Right lobe of liver (tissue), 4 donors: ENCODE measurements around the gene MT1G.

Source experiments
- POLR2A ChIP-seq: fragments of 450-650 bp; IDR thresholded peaks from one replicate; pipeline ENCODE4 v1.6.1; 2017; ENCODE audit warnings: antibody characterized with exemption, mild to moderate bottlenecking
- TF ChIP-seq, protein P1 (sequence below), 4 donors: fragments of 200-600 bp in 3 of 4; fragments of 450-650 bp in 1 of 4; IDR thresholded peaks; one replicate each; pipeline versions ENCODE4 v1.5.1 to v1.8.0; 2016 to 2022; ENCODE audit warnings: antibody characterized with exemption in 4 of 4, mild to moderate bottlenecking in 2 of 4
- donor health status: DM: no; HTN: no; CAD: no.
- donor health status: DM: no; HTN: no; CAD: no.
- donor health status: DM: no; HTN: yes; CAD: no.

DNA sequence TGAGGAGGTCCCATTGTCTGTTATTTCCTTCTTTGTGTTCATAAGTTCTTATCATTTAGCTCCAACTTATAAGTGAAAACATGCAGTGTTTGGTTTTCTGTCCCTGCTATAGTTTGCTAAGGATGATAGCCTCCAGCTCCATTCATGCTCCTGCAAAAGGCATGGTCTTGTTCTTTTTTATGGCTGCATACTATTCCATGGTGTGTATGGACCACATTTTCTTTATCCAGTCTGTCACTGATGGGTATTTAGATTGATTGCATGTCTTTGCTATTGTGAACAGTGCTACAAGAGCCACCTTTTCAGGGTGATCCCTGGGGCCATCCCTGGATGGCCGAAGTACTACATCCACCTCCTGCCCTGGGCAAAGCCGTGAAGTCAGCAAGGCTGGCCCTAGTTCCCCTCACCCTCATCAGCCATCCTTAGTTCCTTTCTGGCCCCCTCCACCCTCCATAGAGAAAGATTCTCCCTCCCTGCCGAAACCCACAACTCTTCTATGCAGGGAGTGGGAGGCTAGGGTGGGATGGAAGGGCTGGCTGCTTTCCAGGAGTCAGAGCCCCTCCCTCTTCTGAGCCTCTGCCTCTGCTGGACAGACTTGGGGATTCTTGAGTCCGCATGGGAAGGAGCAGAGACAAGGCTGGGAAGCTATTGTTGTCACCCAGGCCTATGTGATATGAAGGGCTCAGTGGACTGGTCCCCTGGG is 22.7 kb upstream of the MT1G start:
- TF ChIP-seq, protein P1, sequence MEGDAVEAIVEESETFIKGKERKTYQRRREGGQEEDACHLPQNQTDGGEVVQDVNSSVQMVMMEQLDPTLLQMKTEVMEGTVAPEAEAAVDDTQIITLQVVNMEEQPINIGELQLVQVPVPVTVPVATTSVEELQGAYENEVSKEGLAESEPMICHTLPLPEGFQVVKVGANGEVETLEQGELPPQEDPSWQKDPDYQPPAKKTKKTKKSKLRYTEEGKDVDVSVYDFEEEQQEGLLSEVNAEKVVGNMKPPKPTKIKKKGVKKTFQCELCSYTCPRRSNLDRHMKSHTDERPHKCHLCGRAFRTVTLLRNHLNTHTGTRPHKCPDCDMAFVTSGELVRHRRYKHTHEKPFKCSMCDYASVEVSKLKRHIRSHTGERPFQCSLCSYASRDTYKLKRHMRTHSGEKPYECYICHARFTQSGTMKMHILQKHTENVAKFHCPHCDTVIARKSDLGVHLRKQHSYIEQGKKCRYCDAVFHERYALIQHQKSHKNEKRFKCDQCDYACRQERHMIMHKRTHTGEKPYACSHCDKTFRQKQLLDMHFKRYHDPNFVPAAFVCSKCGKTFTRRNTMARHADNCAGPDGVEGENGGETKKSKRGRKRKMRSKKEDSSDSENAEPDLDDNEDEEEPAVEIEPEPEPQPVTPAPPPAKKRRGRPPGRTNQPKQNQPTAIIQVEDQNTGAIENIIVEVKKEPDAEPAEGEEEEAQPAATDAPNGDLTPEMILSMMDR (IDR thresholded peaks at IDR 0.05), result no peak
- no peak for TF ChIP-seq POLR2A
